Vagina (tissue), 2 donors: ENCODE measurements around the gene RPA3.

Experiments used
- POLR2A ChIP-seq, 2 donors: fragments of 450-650 bp; IDR thresholded peaks; one replicate each; pipeline ENCODE4 v1.6.1; 2017; ENCODE audit warnings: antibody characterized with exemption in 2 of 2, mild to moderate bottlenecking in 2 of 2, moderate library complexity in 2 of 2
- TF ChIP-seq, protein P1 (sequence below), 3 experiments: fragments of 450-650 bp in 2 of 3; fragments of 200-600 bp in 1 of 3; sonication (generic) in 1 of 3; IDR thresholded peaks; one replicate each; pipeline ENCODE4 v1.5.1; 2017 to 2019; ENCODE audit warnings: antibody characterized with exemption in 3 of 3, mild to moderate bottlenecking in 2 of 3, moderate library complexity in 2 of 3

- TF ChIP-seq POLR2A (IDR thresholded peaks at IDR 0.05), result no peak
- TF ChIP-seq, protein P1, sequence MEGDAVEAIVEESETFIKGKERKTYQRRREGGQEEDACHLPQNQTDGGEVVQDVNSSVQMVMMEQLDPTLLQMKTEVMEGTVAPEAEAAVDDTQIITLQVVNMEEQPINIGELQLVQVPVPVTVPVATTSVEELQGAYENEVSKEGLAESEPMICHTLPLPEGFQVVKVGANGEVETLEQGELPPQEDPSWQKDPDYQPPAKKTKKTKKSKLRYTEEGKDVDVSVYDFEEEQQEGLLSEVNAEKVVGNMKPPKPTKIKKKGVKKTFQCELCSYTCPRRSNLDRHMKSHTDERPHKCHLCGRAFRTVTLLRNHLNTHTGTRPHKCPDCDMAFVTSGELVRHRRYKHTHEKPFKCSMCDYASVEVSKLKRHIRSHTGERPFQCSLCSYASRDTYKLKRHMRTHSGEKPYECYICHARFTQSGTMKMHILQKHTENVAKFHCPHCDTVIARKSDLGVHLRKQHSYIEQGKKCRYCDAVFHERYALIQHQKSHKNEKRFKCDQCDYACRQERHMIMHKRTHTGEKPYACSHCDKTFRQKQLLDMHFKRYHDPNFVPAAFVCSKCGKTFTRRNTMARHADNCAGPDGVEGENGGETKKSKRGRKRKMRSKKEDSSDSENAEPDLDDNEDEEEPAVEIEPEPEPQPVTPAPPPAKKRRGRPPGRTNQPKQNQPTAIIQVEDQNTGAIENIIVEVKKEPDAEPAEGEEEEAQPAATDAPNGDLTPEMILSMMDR (IDR thresholded peaks at IDR 0.05), result no peak
These were observed 47.0 kb downstream of the RPA3 start for GRCh38 chr7:7671361-7671760.
